ENCODE results near the gene MRPS16. TPM values are rescaled to one million over a fixed set of nuclear protein-coding genes. Genes with fewer than 3 reads are reported as not detected.

The MRPS16 gene
- total RNA-seq, 5 donors from 2014 or later (not counting 1 experiment from before 2014, with no cell fraction given), result 33.3 to 56.5 (median 55.2) TPM

GRCh38 chr10:73218431-73219191, 33.8 kb downstream of the MRPS16 start:
- H3K4me1 Mint-ChIP-seq, result no peaks in the 10 kb centered on the region
- H3K27ac Mint-ChIP-seq, result no peak overlapping the region
- no peak overlapping the region for H3K27ac ChIP-seq (ENCODE audit: low read length)
- POLR2A ChIA-PET, result no interaction called here
- H3K4me1 ChIP-seq (ENCODE audit: control insufficient read depth in 1 of 2, extremely low read depth in 1 of 2, insufficient read depth in 2 of 2, low read length in 2 of 2), result no peaks in the 10 kb centered on the region
- H3K36me3 Mint-ChIP-seq, result peaks cover 59% of the 10 kb centered on the region
- 86% methylated on average over 2 of the region's 2 CpGs for WGBS (ENCODE audit: insufficient coverage)
- ATAC-seq (replicated peaks in 1 of 4), result no peak
- CTCF ChIA-PET, result no interaction called here
- no peaks in the 10 kb centered on the region for H3K9me3 ChIP-seq
- peaks cover 0 to 19% of the 10 kb centered on the region in 2 donors for H3K36me3 ChIP-seq (ENCODE audit: control insufficient read depth in 2 of 2, extremely low read depth in 1 of 2, insufficient read depth in 1 of 2, low read length in 1 of 2)
- H3K27me3 ChIP-seq (replicated peaks in 1 of 2; ENCODE audit: control insufficient read depth in 2 of 2, extremely low read depth in 1 of 2, insufficient read depth in 2 of 2, low read length in 1 of 2), result no peaks in the 10 kb centered on the region
- H3K27me3 Mint-ChIP-seq, result no peaks in the 10 kb centered on the region
- DNase-seq, result peak in 1 of 35 experiments; percentile 14
- peaks cover 0 to 4% (median 0%) of the 10 kb centered on the region in 3 donors for H3K9me3 Mint-ChIP-seq
- H3K4me3 Mint-ChIP-seq, result no peak overlapping the region
- H3K4me3 ChIP-seq (ENCODE audit: control insufficient read depth in 1 of 2, extremely low read depth in 1 of 2, low read length in 1 of 2), result no peak overlapping the region

- no peak for ATAC-seq (replicated peaks in 1 of 4)
- H3K27me3 ChIP-seq (replicated peaks in 1 of 2; ENCODE audit: control insufficient read depth in 2 of 2, extremely low read depth in 1 of 2, insufficient read depth in 2 of 2, low read length in 1 of 2), result no peaks in the 10 kb centered on the region
- H3K9me3 ChIP-seq, result no peaks in the 10 kb centered on the region
- Mint-ChIP-seq H3K36me3 (peaks cover 69% of the 10 kb centered on the region), H3K4me3 (no peak overlapping the region), H3K4me1 (no peaks in the 10 kb centered on the region), H3K27ac (no peak overlapping the region), H3K9me3 (peaks cover 0 to 4% (median 0%) of the 10 kb centered on the region in 3 donors), H3K27me3 (no peaks in the 10 kb centered on the region)
- ChIA-PET CTCF (no interaction called here), POLR2A (no interaction called here)
- DNase-seq, result no peak
- H3K4me3 ChIP-seq (ENCODE audit: control insufficient read depth in 1 of 2, extremely low read depth in 1 of 2, low read length in 1 of 2), result no peak overlapping the region
- peaks cover 0 to 19% of the 10 kb centered on the region in 2 donors for H3K36me3 ChIP-seq (ENCODE audit: control insufficient read depth in 2 of 2, extremely low read depth in 1 of 2, insufficient read depth in 1 of 2, low read length in 1 of 2)
- no peaks in the 10 kb centered on the region for H3K4me1 ChIP-seq (ENCODE audit: control insufficient read depth in 1 of 2, extremely low read depth in 1 of 2, insufficient read depth in 2 of 2, low read length in 2 of 2)
- WGBS (ENCODE audit: insufficient coverage), result no CpG with 5 or more reads among the region's 2 CpGs
- no peak overlapping the region for H3K27ac ChIP-seq (ENCODE audit: low read length)
Measured at GRCh38 chr10:73217628-73218027, 34.8 kb downstream of the MRPS16 start.

GRCh38 chr10:73215749-73216148, 36.7 kb downstream of the MRPS16 start:
- Histone ChIP-seq H3K36me3 (ENCODE audit: control insufficient read depth in 2 of 2, extremely low read depth in 1 of 2, insufficient read depth in 1 of 2, low read length in 1 of 2) (peaks cover 0 to 19% of the 10 kb centered on the region in 2 donors), H3K4me1 (ENCODE audit: control insufficient read depth in 1 of 2, extremely low read depth in 1 of 2, insufficient read depth in 2 of 2, low read length in 2 of 2) (no peaks in the 10 kb centered on the region), H3K4me3 (ENCODE audit: control insufficient read depth in 1 of 2, extremely low read depth in 1 of 2, low read length in 1 of 2) (no peak overlapping the region), H3K9me3 (no peaks in the 10 kb centered on the region), H3K27ac (ENCODE audit: low read length) (no peak overlapping the region), H3K27me3 (replicated peaks in 1 of 2; ENCODE audit: control insufficient read depth in 2 of 2, extremely low read depth in 1 of 2, insufficient read depth in 2 of 2, low read length in 1 of 2) (no peaks in the 10 kb centered on the region)
- ATAC-seq (replicated peaks in 1 of 4), result no peak
- no peak for DNase-seq
- ChIA-PET POLR2A (no interaction called here), CTCF (no interaction called here)
- Mint-ChIP-seq H3K4me3 (no peak overlapping the region), H3K27ac (no peak overlapping the region), H3K9me3 (peaks cover 0 to 4% (median 0%) of the 10 kb centered on the region in 3 donors), H3K4me1 (no peaks in the 10 kb centered on the region), H3K27me3 (no peaks in the 10 kb centered on the region), H3K36me3 (peaks cover 76% of the 10 kb centered on the region)
- no CpG with 5 or more reads among the region's 1 CpG for WGBS (ENCODE audit: insufficient coverage)

GRCh38 chr10:73211106-73211811, 41.2 kb downstream of the MRPS16 start:
- ChIA-PET CTCF (no interaction called here), POLR2A (no interaction called here)
- Histone ChIP-seq H3K4me1 (ENCODE audit: control insufficient read depth in 1 of 2, extremely low read depth in 1 of 2, insufficient read depth in 2 of 2, low read length in 2 of 2) (no peaks in the 10 kb centered on the region), H3K4me3 (ENCODE audit: control insufficient read depth in 1 of 2, extremely low read depth in 1 of 2, low read length in 1 of 2) (no peak overlapping the region), H3K36me3 (ENCODE audit: control insufficient read depth in 2 of 2, extremely low read depth in 1 of 2, insufficient read depth in 1 of 2, low read length in 1 of 2) (peaks cover 5 to 16% of the 10 kb centered on the region in 2 donors), H3K9me3 (no peaks in the 10 kb centered on the region), H3K27ac (ENCODE audit: low read length) (no peak overlapping the region), H3K27me3 (replicated peaks in 1 of 2; ENCODE audit: control insufficient read depth in 2 of 2, extremely low read depth in 1 of 2, insufficient read depth in 2 of 2, low read length in 1 of 2) (no peaks in the 10 kb centered on the region)
- H3K4me3 Mint-ChIP-seq, result no peak overlapping the region
- H3K36me3 Mint-ChIP-seq, result peaks cover 59% of the 10 kb centered on the region
- H3K9me3 Mint-ChIP-seq, result peaks cover 0 to 4% (median 0%) of the 10 kb centered on the region in 3 donors
- H3K27ac Mint-ChIP-seq, result no peak overlapping the region
- H3K27me3 Mint-ChIP-seq, result no peaks in the 10 kb centered on the region
- ATAC-seq (replicated peaks in 1 of 4) (no peak), DNase-seq (no peak)
- no CpG with 5 or more reads among the region's 4 CpGs for WGBS (ENCODE audit: insufficient coverage)
- no peaks in the 10 kb centered on the region for H3K4me1 Mint-ChIP-seq

- no peaks in the 10 kb centered on the region for H3K4me1 Mint-ChIP-seq
- no CpG with 5 or more reads among the region's 3 CpGs for WGBS (ENCODE audit: insufficient coverage)
- Histone ChIP-seq H3K36me3 (ENCODE audit: control insufficient read depth in 2 of 2, extremely low read depth in 1 of 2, insufficient read depth in 1 of 2, low read length in 1 of 2) (peaks cover 5 to 12% of the 10 kb centered on the region in 2 donors), H3K9me3 (no peaks in the 10 kb centered on the region), H3K4me1 (ENCODE audit: control insufficient read depth in 1 of 2, extremely low read depth in 1 of 2, insufficient read depth in 2 of 2, low read length in 2 of 2) (no peaks in the 10 kb centered on the region), H3K27me3 (replicated peaks in 1 of 2; ENCODE audit: control insufficient read depth in 2 of 2, extremely low read depth in 1 of 2, insufficient read depth in 2 of 2, low read length in 1 of 2) (no peaks in the 10 kb centered on the region), H3K27ac (ENCODE audit: low read length) (no peak overlapping the region), H3K4me3 (ENCODE audit: control insufficient read depth in 1 of 2, extremely low read depth in 1 of 2, low read length in 1 of 2) (no peak overlapping the region)
- ChIA-PET CTCF (interaction anchor here (0.6 kb wide), 2 partner anchors 9 to 46 kb away, joined by 3 to 7 read pairs; no protein-coding TSS in a partner anchor), POLR2A (no interaction called here)
- no peak for ATAC-seq (replicated peaks in 1 of 4)
- no peak overlapping the region for H3K4me3 Mint-ChIP-seq
- no peak overlapping the region for H3K27ac Mint-ChIP-seq
- peaks cover 0 to 5% (median 5%) of the 10 kb centered on the region in 3 donors for H3K9me3 Mint-ChIP-seq
- no peak for DNase-seq
- peaks cover 59% of the 10 kb centered on the region for H3K36me3 Mint-ChIP-seq
- H3K27me3 Mint-ChIP-seq, result no peaks in the 10 kb centered on the region
Measured at GRCh38 chr10:73210395-73211105, 41.9 kb downstream of the MRPS16 start.

GRCh38 chr10:73209705-73210104, 42.7 kb downstream of the MRPS16 start:
- H3K9me3 Mint-ChIP-seq, result peaks cover 0 to 5% (median 5%) of the 10 kb centered on the region in 3 donors
- ChIA-PET CTCF (interaction anchor here in 1 of 2 donors (0.6 kb wide), 1 partner anchor 47 kb away, joined by 7 read pairs; no protein-coding TSS in a partner anchor), POLR2A (no interaction called here)

More at GRCh38 chr10:73209705-73210104, 42.7 kb downstream of the MRPS16 start:
- no CpG with 5 or more reads among the region's 1 CpG for WGBS (ENCODE audit: insufficient coverage)
- Mint-ChIP-seq H3K4me1 (no peaks in the 10 kb centered on the region), H3K27ac (no peak overlapping the region), H3K36me3 (peaks cover 58% of the 10 kb centered on the region), H3K4me3 (no peak overlapping the region), H3K27me3 (no peaks in the 10 kb centered on the region)
- Histone ChIP-seq H3K27me3 (replicated peaks in 1 of 2; ENCODE audit: control insufficient read depth in 2 of 2, extremely low read depth in 1 of 2, insufficient read depth in 2 of 2, low read length in 1 of 2) (no peaks in the 10 kb centered on the region), H3K36me3 (ENCODE audit: control insufficient read depth in 2 of 2, extremely low read depth in 1 of 2, insufficient read depth in 1 of 2, low read length in 1 of 2) (peaks cover 5 to 12% of the 10 kb centered on the region in 2 donors), H3K9me3 (no peaks in the 10 kb centered on the region), H3K4me1 (ENCODE audit: control insufficient read depth in 1 of 2, extremely low read depth in 1 of 2, insufficient read depth in 2 of 2, low read length in 2 of 2) (no peaks in the 10 kb centered on the region), H3K27ac (ENCODE audit: low read length) (no peak overlapping the region), H3K4me3 (ENCODE audit: control insufficient read depth in 1 of 2, extremely low read depth in 1 of 2, low read length in 1 of 2) (no peak overlapping the region)
- ATAC-seq (replicated peaks in 1 of 4) (no peak), DNase-seq (no peak)

All from T-cell (primary cell).